Common myeloid progenitor, CD34-positive (primary cell): ENCODE data around the gene BTBD16.

Experiments
- CTCF ChIA-PET: fragments of 350-600 bp; sonication (Branson Sonifier 250); formaldehyde crosslinking; loops from one replicate; lab custom pipeline; 2021; ENCODE audit warnings: antibody characterized with exemption; lab: Charles Lee
- POLR2A ChIA-PET: fragments of 350-600 bp; sonication (Branson Sonifier 250); formaldehyde crosslinking; loops from one replicate; lab custom pipeline; 2021; ENCODE audit warnings: antibody characterized with exemption; lab: Charles Lee
- DNase-seq, 3 donors: peaks; one replicate each; pipeline versions ENCODE4 v3.0.0 to v3.0.0-alpha.2; 2013
- H3K27ac ChIP-seq, 2 experiments: 1 replicate in 1 of 2; 2 replicates in 1 of 2; pipeline ENCODE4 v1.7.0; 2013; ENCODE audit warnings: inconsistent platforms in 2 of 2, low read length in 2 of 2, mild to moderate bottlenecking in 2 of 2, low read depth in 1 of 2, moderate library complexity in 1 of 2; ENCODE audit not compliant: severe bottlenecking in 2 of 2, insufficient read depth in 1 of 2, poor library complexity in 1 of 2
- H3K27me3 ChIP-seq, 5 experiments: replicated peaks in 2 of 5; 1 replicate in 3 of 5; 2 replicates in 2 of 5; pipeline versions ENCODE4 v1.6.1 to v1.7.0; 2013; ENCODE audit warnings: low read length in 4 of 5, mild to moderate bottlenecking in 2 of 5, moderate library complexity in 2 of 5, inconsistent platforms in 1 of 5; ENCODE audit not compliant: insufficient read depth in 5 of 5, control insufficient read depth in 4 of 5
- H3K36me3 ChIP-seq, 4 experiments: 1 replicate in 2 of 4; 2 replicates in 2 of 4; pipeline versions ENCODE4 v1.6.1 to v1.7.0; 2013; ENCODE audit warnings: low read length in 3 of 4, control low read depth in 1 of 4, mild to moderate bottlenecking in 1 of 4; ENCODE audit not compliant: control insufficient read depth in 4 of 4, insufficient read depth in 4 of 4
- H3K4me1 ChIP-seq, 4 experiments: 1 replicate in 3 of 4; 2 replicates in 1 of 4; pipeline versions ENCODE4 v1.6.1 to v1.7.1; 2013; ENCODE audit warnings: low read length in 3 of 4, mild to moderate bottlenecking in 3 of 4, control low read depth in 1 of 4, inconsistent platforms in 1 of 4, moderate library complexity in 1 of 4; ENCODE audit not compliant: control insufficient read depth in 4 of 4, insufficient read depth in 4 of 4; ENCODE audit errors: control extremely low read depth in 1 of 4
- H3K4me3 ChIP-seq, 7 experiments: 1 replicate in 4 of 7; 2 replicates in 3 of 7; pipeline versions ENCODE4 v1.5.1 to v1.7.0; 2013; ENCODE audit warnings: mild to moderate bottlenecking in 7 of 7, low read length in 6 of 7, moderate library complexity in 6 of 7, inconsistent platforms in 2 of 7, low read depth in 2 of 7, control low read depth in 1 of 7; ENCODE audit not compliant: insufficient read depth in 4 of 7, control insufficient read depth in 1 of 7; ENCODE audit errors: extremely low read depth in 1 of 7
- H3K9me3 ChIP-seq, 5 experiments: 1 replicate in 4 of 5; 2 replicates in 1 of 5; pipeline versions ENCODE4 v1.6.1 to v1.7.1; 2013; ENCODE audit warnings: low read length in 4 of 5, mild to moderate bottlenecking in 2 of 5, inconsistent platforms in 1 of 5, low read depth in 1 of 5, moderate library complexity in 1 of 5; ENCODE audit not compliant: control insufficient read depth in 4 of 5, insufficient read depth in 2 of 5; ENCODE audit errors: control extremely low read depth in 1 of 5
- WGBS: methylation state at CpG from one replicate; pipeline ENCODE4 v1.1.5; 2013; ENCODE audit not compliant: insufficient coverage; 5-methylcytosine and 5-hydroxymethylcytosine counted together

The BTBD16 gene

GRCh38 chr10:122342293-122343134 is 71.4 kb downstream of the BTBD16 start:
- Histone ChIP-seq H3K27ac (no peak overlapping the region), H3K9me3 (no peaks in the 10 kb centered on the region), H3K4me3 (no peak overlapping the region), H3K4me1 (no peaks in the 10 kb centered on the region), H3K27me3 (peaks cover 0 to 3% (median 0%) of the 10 kb centered on the region in 5 experiments), H3K36me3 (no peaks in the 10 kb centered on the region)
- POLR2A ChIA-PET: no interaction called here
- WGBS: 94% methylated on average over 3 of the region's 8 CpGs
- CTCF ChIA-PET: interaction anchor here (0.6 to 7.4 kb wide), 11 partner anchors 9 to 1313 kb away, joined by 3 to 65 read pairs (median 4); no protein-coding TSS in a partner anchor
- peak; percentile 27 to 70 (median 58) for DNase-seq

GRCh38 chr10:122343135-122343800 is 72.2 kb downstream of the BTBD16 start:
- ChIA-PET POLR2A (no interaction called here), CTCF (interaction anchor here (0.6 to 7.4 kb wide), 14 partner anchors 8 to 1312 kb away, joined by 3 to 65 read pairs (median 4); no protein-coding TSS in a partner anchor)
- Histone ChIP-seq H3K27me3 (peaks cover 0 to 3% (median 0%) of the 10 kb centered on the region in 5 experiments), H3K9me3 (no peaks in the 10 kb centered on the region), H3K4me3 (no peak overlapping the region), H3K4me1 (no peaks in the 10 kb centered on the region), H3K36me3 (no peaks in the 10 kb centered on the region), H3K27ac (no peak overlapping the region)
- WGBS: 91% methylated on average over 10 of the region's 11 CpGs
- DNase-seq: no peak

GRCh38 chr10:122343936-122344335 is 72.8 kb downstream of the BTBD16 start:
- no peaks in the 10 kb centered on the region for H3K4me1 ChIP-seq
- CTCF ChIA-PET: interaction anchor here (0.7 to 7.4 kb wide), 10 partner anchors 9 to 371 kb away, joined by 3 to 65 read pairs (median 4); no protein-coding TSS in a partner anchor
- no peak for DNase-seq
- no peaks in the 10 kb centered on the region for H3K9me3 ChIP-seq
- no peaks in the 10 kb centered on the region for H3K36me3 ChIP-seq
- H3K27me3 ChIP-seq: peaks cover 0 to 3% (median 0%) of the 10 kb centered on the region in 5 experiments
- POLR2A ChIA-PET: no interaction called here
- 90% methylated on average over 7 of the region's 8 CpGs for WGBS
- H3K27ac ChIP-seq: no peak overlapping the region
- H3K4me3 ChIP-seq: no peak overlapping the region

- POLR2A ChIA-PET: no interaction called here
Measured at GRCh38 chr10:122344741-122345258, 73.7 kb downstream of the BTBD16 start.

GRCh38 chr10:122346326-122346950 is 75.3 kb downstream of the BTBD16 start:
- H3K27me3 ChIP-seq: peaks cover 0 to 3% (median 0%) of the 10 kb centered on the region in 5 experiments
- ChIA-PET POLR2A (no interaction called here), CTCF (interaction anchor here (1.6 to 7.4 kb wide), 2 partner anchors 9 to 87 kb away, joined by 4 to 65 read pairs; no protein-coding TSS in a partner anchor)
- H3K36me3 ChIP-seq: no peaks in the 10 kb centered on the region
- no peak for DNase-seq
- no peaks in the 10 kb centered on the region for H3K9me3 ChIP-seq
- 96% methylated on average over 2 of the region's 4 CpGs for WGBS
- H3K27ac ChIP-seq: no peak overlapping the region
- no peaks in the 10 kb centered on the region for H3K4me1 ChIP-seq
- no peak overlapping the region for H3K4me3 ChIP-seq

More at GRCh38 chr10:122344741-122345258, 73.7 kb downstream of the BTBD16 start:
- Histone ChIP-seq H3K9me3 (no peaks in the 10 kb centered on the region), H3K27me3 (peaks cover 0 to 3% (median 0%) of the 10 kb centered on the region in 5 experiments), H3K36me3 (no peaks in the 10 kb centered on the region), H3K27ac (no peak overlapping the region), H3K4me3 (no peak overlapping the region), H3K4me1 (no peaks in the 10 kb centered on the region)
- CTCF ChIA-PET: interaction anchor here (0.7 to 7.4 kb wide), 6 partner anchors 9 to 370 kb away, joined by 3 to 65 read pairs (median 5); no protein-coding TSS in a partner anchor
- WGBS: 92% methylated on average over 2 of the region's 9 CpGs
- no peak for DNase-seq

GRCh38 chr10:122347170-122347841 is 76.2 kb downstream of the BTBD16 start:
- Histone ChIP-seq H3K4me1 (no peaks in the 10 kb centered on the region), H3K27me3 (peaks cover 0 to 3% (median 2%) of the 10 kb centered on the region in 5 experiments), H3K36me3 (no peaks in the 10 kb centered on the region), H3K27ac (no peak overlapping the region), H3K9me3 (no peaks in the 10 kb centered on the region), H3K4me3 (no peak overlapping the region)
- ChIA-PET POLR2A (no interaction called here), CTCF (interaction anchor here (1.6 kb wide), 1 partner anchor 8 kb away, joined by 4 read pairs; no protein-coding TSS in a partner anchor)
- WGBS: 93% methylated on average over 5 of the region's 8 CpGs
- no peak for DNase-seq
